A172 (cell line): ENCODE data around the gene IL6ST. TPM values are rescaled to one million over a fixed set of nuclear protein-coding genes. Genes with fewer than 3 reads are reported as not detected.
A peak's percentile ranks its signal among the peaks of the same experiment; 100 is the strongest.
"Not testable (repeated sequence)": the region's sequence is repeated elsewhere in the genome, so short reads cannot be mapped to it uniquely, and the experiment has no call there.

ENCODE experiments used
- DNase-seq: peaks from one replicate; pipeline ENCODE4 v3.0.0-alpha.2; 2015; ENCODE audit warnings: low spot score
- total RNA-seq: library from RNA; depleted of rRNA; stranded (reverse); fragments of >200 nt; shearing (Covaris generic); gene quantifications from 2 replicates; pipeline ENCODE4 v1.2.3, GENCODE V29; 2014

IL6ST gene
- total RNA-seq, 1 experiment from 2014 or later, result 97.7 TPM

DNA sequence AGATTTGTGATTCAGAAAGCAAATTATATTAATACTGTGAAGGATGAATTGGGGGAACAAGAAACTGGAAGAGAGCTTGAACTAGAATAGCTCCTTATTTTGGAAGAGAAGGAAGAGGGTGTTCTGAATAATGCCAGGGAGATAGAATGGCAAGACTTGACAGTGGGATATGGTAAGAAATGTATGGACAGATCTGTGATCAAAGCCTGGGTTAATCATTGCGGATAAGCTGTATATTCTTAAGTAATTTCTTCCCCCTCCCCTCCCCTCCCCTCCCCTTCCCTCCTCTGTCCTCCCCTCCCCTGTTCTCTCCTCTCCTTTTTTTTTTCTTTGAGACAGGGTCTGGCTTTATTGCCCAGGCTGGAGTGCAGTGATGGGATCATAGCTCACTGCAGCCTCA lies 10.1 kb upstream of the IL6ST start:
- DNase-seq, result no peak

DNA sequence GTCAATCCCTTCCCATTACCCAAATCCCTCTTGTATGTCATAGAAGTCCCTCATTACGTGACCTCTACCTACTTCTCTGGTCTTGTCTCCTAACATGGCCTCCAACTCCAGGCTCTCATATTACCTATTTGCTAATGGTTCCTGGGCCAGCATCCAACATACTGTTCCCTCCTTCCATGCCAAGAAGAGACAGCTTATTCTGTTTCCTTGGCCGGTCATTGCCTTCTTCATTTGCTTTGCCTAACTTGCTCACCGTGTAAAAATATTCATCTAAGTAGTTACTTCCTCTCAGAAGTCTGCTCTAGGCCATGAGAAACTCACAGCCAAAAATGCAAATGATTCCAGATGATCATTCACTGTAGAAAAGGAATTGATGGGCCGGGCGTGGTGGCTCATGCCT lies 8.9 kb upstream of the IL6ST start:
- no peak for DNase-seq

DNA sequence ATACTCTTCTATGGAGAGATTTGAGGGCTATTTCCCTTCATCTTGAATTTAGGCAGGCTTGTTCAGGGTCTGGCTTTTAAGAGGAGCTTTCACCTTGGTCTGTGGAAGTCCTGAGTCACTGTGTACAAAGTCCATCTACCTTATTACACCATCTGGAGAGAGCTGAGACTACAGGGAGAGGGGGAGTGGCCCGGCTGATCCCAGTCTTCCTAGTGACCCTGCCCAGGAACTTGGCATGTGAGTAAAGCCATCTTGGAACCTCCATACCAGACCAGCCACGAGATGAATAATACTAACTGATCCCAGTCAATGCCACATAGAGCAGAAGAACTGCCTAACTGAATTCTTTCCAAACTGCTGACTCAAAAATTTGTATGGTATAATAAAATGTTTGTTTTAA lies 8.4 kb upstream of the IL6ST start:
- DNase-seq, result peak; percentile 49

DNA sequence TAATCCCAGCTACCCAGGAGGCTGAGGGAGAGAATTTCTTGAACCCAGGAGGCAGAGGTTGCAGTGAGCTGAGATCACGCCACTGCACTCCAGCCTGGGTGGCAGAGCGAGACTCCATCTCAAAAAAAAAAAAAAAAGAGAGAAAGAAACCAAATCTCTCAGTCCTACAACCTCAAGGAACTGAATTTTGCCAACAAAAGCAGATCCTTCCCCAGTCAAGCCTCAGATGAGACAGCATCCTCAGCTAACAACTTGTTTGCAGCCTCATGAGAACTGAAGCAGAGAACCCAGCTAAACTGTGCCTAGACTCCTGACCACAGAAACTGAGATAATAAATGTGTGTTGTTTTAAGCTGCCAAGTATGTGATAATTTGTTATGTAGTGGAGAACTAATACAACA lies 7.5 kb upstream of the IL6ST start:
- no peak for DNase-seq

DNA sequence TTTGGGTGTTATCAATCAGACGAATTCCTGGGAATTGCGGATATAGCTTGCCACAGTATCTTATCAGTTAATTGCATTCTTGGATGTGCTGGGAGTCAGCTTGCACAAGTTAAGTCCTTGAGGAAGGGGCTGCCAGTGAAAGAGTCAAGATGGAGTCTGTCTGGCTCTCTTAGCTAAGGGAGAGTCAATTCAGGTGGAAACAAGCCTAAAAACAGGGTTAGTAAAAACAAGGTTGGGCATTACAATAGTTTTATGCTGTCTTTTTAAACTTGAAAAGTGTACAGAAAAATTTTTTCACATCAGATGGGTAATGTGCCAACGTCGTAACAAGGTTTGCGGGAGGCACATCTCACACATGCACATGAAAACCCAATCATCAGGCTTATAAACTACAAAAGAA lies 5.5 kb upstream of the IL6ST start:
- not testable (repeated sequence) for DNase-seq

DNA sequence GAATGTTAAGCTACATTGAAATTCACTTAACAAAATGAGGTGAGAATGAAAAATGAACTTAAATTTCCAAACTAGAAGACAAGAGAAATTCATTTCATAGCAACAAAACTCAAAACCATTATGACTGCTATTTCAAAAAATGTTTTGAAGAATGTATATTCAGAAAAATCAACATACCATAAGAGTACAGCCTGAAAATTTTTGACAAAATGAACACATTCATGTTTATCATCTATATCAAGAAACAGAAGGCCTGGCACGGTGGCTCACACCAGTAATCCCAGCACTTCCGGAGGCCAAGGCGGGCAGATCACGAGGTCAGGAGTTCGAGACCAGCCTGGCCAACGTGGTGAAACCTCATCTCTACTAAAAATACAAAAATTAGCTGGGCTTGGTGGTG lies 4.2 kb upstream of the IL6ST start:
- no peak for DNase-seq

DNA sequence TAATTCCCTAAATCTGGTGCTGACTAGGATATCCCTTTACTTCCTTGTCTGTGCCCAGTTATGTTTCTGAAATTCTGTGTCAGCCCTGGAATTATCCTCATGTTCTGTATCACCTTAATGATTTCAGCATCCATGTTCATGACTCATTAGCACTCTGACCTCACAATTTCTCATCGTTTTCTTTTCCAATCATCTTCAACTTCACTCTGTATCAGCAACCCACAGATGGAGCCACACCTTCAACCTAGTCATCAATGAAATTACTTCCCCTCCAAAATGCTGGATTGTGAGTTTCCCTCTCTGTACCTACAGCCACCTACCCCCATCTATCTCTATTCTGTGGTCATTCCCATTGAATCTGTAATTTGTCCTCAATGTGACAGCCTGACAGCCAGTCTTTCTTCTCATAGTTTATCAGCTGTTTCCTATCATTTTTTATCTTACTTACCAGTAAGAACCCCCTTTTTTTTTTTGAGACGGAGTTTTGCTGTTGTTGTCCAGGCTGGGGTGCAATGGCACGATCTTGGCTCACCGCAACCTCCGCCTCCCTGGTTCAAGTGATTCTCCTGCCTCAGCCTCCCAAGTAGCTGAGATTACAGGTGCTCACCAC lies 3.1 kb upstream of the IL6ST start:
- DNase-seq, result peak; percentile 53

DNA sequence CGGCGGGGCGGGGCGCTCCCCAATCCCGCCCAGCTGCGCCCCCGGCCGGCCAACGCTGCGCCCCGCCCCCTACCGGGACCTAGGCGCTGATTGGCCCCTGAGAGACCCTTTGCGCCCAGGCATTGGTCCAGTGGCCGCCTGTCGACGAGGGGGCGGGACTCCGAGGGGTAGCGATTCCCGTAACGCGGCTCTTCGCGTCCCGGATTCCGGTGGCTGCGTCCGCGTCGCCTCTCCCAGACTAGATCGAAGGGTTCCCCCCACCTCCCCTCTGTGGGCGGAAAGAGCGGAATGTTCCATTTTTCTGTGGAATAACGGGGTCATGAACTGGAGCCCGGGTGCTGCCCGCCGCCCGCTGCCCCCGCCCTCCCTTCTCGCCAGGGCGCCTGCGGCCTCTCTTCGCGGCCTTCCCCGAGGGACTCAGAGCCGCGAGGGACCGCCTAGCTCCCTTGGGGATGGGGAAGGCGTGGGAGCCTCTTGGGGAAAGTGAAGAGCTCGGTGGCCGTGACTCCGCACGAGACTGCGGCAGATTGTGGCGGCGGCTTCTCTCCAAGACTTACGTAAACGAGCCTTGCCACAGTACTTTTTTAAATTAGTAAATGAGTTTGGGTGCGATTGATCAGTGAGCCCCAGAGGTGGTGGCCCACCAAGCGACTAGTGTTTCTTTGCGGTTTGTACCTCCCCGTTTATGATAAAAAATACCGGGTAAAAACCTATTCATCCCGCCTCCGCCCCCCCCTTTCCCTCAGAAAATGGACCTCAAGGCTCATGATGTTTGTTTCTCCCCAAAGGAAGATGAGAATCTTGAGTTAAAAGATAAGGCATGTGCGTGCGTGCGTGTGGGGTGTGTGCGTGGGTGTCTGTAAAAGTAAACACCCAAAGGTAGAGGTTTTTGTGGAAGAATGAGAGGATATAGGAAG lies 493 bp upstream of the IL6ST start:
- peak; percentile 91 for DNase-seq

DNA sequence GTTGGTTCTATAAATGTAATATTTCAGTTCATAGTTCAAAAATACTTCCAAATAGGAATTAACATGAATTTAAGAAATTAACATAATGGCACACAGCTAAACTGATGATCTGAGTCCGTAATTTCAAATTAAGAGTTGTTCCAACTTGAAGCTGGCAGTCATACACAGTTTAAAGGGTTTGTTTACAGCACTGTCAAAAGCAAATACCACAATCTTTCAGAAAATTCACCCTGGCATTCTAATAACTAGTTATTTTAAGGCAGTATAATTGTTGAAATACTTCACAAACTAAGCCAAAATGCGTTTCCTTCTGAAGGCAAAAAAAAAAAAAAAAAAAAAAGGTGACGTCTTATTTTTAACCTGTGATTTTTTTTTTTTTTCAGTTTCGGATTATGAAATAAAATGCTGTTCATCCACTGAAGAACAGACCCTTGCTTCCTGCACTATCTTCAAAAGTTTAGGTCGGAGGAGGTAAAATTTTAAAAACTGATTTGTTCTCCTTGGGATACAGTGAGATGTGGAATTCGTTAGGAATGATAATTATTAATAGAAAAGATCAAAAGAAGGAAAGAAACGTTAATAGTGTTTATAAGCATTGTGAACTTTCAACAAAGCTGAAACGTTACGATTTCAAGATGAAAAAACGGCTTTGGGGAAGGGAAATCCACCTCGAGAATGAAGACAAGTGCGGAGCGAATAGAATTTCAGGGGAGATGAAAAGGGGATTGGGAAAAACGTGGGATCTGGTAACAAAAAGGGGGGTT lies 850 bp downstream of the IL6ST start:
- DNase-seq, result no peak

DNA sequence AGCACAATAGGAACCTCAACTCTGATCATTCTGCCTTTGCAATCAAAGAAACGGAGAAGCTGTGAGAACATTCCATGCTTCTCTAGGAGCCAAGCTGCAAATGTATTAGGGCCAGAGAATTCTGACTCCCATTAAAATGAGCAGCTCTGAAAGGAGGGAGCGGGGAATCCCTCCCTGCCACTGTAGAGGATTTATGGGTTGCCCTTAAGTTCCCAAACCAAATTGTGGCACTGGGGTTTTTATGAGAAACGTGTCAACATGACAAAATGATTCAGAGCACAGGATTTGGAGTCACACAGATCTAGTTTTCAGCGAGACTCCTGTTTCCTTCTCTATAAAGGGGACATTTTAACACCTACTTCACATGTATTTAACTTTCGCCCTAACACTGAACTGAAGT lies 1.8 kb downstream of the IL6ST start:
- DNase-seq, result peak; percentile 48

DNA sequence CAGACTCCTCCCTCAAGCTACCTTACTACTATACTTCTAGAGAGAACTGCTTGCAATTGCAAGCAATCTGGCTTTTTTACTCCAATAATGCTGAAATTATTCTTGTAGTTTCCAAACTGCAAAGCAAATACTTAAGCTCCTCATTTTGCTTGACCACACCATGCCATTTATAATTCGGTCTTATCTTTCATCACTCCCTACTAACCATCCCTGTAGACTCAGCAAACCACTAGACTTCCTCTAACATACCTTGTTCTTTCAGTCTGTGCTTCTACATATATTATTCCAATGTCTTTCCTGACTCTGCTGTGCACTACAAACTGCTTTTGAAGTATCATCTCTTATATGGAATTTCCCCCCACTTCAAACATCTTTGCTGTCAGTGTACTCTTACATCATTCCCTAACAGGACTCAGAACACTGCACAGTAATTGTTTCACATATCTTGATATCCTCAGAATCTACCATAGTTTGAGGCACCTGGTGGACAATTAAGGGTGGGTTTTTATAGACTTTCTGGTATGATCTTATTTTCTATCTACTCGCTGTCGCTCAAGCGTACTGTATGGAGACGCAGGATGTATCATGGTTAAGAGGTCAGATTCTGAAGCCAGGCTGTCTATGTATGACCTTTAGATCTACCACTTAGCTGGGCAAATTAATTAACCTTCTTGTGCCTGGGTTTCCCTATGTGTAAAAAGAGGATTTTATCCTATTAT lies 2.8 kb downstream of the IL6ST start:
- no peak for DNase-seq

DNA sequence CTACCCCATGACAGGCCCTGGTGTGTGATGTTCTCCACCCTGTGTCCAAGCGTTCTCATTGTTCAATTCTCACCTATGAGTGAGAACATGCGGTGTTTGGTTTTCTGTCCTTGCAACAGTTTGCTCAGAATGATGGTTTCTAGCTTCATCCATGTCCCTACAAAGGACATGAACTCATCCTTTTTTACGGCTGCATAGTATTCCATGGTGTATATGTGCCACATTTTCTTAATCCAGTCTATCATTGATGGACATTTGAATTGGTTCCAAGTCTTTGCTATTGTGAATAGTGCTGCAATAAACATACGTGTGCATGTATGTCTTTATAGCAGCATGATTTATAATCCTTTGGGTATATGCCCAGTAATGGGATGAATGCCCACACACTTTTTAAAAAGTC lies 3.9 kb downstream of the IL6ST start:
- not testable (repeated sequence) for DNase-seq

DNA sequence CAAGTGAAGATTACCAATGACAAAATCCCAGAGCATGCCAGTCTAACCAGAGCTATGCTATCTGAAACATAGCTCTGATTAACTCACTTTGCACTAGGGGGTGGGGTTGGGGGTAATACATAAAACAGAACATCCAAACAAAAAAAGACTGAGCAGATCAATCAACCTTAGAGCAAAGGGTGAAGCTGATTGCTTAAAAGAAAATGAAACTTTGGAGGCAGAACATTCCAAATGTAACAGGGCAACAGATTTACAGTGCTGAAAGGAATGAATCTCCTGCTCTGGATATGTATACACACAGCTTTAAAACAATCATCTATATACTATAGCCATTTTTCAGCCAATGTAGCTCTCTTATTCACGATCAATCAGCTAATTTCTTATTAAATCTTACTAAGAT lies 4.9 kb downstream of the IL6ST start:
- no peak for DNase-seq

DNA sequence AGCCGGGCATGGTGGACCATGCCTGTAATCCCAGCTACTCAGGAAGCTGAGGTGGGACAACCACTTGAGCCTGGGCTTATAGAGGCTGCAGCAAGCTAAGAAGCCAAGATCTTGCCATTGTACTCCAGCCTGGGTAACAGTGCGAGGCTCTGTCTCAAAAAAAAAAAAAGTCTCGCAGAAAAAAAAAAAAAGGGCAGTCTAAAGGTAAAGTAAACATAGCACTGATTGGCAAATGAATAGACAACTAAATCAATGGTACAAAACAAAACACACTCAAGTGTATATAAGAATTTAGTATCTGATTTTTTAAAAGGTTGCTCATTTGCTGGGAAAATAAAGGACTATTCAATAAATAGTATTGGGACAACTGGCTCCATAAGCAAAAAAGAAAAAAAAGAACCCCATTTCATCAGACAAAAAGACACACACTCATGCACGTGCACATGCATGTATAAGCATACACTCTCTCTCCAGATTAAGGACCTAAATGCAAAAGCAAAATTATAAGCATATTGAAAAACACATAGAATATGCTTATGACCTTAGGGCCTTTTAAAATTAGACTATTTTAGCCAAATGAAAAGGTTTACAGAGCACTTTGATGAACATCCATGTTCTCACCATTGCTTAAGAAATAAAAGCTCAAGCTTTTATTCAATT lies 5.7 kb downstream of the IL6ST start:
- DNase-seq, result no peak

DNA sequence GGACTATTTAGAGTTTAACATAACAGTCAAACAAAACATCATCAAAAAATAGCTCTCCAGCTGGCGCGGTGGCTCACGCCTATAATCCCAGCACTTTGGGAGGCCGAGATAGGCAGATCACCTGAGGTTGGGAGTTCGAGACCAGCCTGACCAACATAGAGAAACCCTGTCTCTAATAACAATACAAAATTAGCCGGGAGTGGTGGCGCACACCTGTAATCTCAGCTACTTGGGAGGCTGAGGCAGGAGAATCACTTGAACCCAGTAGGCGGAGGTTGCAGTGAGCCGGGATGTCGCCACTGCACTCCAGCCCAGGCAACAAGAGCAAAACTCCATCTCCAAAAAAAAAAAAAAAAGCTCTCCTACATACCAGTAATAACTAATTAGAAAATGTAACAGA lies 6.3 kb downstream of the IL6ST start:
- not testable (repeated sequence) for DNase-seq

DNA sequence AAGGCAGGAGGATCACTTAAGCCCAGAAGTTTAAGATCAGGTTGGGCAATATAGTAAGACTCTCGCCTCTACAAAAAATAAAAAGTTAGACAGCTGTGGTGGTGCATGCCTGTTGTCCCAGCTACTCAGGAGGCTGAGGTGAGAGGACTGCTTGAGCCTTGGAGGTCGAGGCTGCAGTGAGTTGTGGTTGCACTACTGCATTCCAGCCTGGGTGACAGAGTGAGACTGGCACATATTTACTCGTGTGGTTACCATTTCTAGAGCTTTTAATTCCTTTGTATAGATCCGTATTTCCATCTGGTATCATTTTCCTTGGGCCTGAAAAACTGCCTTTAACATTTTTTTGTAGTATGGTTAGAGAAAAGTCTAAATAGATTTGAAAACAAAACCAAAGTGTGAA lies 7.8 kb downstream of the IL6ST start:
- no peak for DNase-seq

DNA sequence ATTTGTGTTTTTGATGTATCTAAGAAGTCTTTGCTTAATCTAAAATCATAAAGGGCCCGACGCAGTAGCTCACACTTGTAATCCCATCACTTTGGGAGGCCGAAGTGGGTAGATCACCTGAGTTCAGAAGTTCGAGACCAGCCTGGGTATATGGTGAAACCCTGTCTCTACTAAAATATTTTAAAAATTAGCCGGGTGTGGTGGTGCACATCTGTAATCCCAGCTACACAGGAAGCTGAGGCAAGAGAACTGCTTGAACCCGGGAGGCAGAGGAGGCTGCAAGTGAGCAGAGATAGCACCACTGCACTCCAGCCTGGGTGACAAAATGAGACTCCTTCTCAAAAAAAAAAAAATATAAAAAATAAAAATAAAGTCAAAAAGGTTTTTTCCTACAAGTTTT lies 9.6 kb downstream of the IL6ST start:
- no peak for DNase-seq

DNA sequence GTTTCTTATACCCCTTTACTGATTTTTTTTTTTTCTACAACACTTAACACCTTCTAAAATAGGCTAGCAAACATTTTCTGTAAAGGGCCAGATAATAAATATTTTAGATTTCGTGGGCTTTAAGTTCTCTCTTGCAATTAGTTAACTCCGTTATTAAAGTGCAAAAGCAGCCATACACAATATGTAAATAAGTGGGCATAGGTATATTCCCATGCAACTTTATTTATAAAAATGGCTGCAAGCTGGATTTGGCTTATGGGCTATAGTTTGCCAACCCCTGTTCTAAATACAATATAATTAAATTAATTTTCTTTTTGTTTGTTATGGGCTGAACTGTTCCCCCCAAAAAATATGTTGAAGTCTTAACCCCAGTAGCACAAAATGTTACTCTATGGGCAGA lies 10.8 kb downstream of the IL6ST start:
- no peak for DNase-seq

DNA sequence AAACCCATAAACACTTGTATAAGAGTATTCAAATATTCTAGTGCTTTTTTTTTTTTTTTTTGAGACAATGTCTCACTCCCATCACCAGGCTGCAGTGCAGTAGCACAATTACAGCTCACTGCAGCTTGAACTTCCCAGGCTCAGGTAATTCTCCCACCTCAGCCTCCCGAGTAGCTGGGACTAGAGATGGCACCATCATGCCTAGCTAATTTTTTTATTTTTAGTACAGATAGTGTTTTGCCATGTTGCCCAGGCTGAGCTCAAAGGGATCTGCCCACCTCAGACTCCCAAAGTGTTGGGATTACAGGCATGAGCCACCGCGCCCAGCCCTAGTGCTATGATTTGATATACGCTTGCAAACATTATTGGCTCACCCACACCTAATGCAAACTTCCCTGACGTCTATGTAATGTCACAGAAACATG lies 11.8 kb downstream of the IL6ST start:
- DNase-seq, result no peak

DNA sequence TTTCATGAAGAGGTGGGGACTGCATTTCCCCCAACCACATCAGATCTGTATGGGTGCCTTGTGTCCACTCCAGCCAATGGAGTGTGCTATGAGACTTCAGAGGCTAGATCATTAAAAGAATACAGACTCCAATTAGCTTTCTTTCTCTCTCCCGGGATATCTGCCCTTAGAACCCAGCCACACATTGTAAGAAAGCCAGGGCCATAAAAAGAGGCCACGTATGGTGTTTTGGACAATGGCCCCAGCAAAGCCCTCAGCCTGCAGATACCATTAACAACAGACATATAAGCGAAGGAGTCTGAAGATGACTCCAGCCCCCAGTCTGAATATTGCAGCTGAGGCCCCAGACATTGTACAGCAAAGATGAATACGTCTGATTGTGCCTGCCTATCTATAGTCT lies 21.5 kb downstream of the IL6ST start:
- DNase-seq, result no peak

DNA sequence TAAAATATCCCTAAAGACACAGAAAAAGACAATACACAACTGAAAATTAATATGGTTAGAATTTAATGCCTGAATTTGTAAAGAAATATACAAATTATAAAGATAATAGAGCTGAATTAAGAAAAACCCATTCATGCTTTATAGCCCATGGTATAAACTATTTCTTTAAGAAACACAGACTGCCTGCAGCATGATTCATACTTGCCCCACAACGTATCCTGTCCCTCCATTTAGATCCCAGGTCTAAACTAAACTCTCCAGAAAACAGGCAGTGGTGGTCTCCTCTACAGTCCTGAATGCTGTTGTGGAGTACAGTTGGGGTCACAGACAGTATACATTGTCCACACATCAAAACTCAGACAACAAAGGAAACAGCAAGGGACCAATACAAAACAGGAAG lies 24.8 kb downstream of the IL6ST start:
- no peak for DNase-seq
